Smooth muscle cell of the brain vasculature (primary cell): ENCODE data around the gene GTPBP4.
"Not testable (repeated sequence)": the region's sequence is repeated elsewhere in the genome, so short reads cannot be mapped to it uniquely, and the experiment has no call there.

Experiments used
- DNase-seq: peaks from one replicate; pipeline ENCODE4 v3.0.0-alpha.2; 2012; ENCODE audit warnings: low read depth, low spot score

The GTPBP4 gene

DNA sequence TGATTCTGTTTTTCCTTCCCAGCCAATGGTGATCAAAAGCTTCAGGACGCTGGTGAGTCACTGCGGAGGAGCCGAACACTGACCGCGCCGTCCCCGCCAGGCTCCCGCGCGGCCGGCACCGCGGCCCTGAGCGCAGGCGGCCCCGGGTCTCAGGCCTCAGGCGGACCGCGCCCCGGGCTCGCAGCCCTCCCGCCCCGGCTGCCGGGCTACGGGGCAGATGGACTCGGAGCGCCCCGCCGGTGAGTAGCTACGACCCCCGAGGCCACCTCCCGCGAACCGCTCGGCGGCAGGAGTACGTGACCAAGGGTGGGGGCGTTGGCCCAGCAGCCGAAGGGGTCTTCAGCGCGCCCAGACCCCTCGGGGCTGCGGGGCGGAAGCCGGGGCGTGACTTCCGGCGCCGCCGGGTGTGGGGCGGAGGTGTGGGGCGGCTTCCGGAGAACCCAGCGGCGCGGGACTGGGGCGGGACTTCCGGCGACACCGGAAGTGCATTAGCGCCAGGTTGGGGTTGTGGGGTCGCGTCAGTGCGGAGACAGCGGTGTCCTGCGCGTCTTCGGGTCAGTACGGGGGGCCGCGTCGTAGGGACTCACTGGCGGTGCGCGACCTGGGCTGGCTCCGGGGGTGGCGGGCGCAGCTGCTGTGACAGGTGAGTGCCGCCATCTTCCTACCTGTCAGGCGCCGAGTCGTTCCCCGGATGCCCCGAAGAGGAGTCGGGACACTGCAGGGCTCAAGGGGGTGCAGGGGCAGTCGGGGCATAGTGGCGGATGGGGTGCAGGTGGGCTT is 68.3 kb downstream of the GTPBP4 start, which contains the start of gene WDR37:
WDR37 (plus strand) TSS at position 60 of the 780 bp plus-strand sequence. CDS start 15,771 bp downstream, outside the sequence.
- no peak for DNase-seq

GRCh38 chr10:1057106-1057657 is 68.9 kb downstream of the GTPBP4 start:
- no peak for DNase-seq

DNA sequence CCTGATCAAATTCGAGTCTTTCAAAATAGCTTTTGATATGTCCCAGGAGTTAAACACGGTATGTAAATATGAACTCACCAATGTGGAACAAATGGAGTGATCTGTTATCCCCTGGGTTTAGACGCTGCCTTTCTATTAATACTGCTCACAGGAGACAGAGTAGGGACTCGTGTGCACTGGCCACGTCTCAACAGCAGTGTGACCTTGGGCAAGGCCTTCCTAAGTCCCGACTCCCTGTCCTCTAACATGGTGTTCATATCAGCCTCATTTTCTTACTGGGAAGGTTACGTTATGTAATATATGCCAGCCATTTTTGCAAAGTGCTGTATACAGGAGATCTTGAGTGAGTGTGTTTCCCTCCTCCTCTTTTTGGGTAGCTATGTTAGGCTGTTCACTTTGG is 69.8 kb downstream of the GTPBP4 start:
- no peak for DNase-seq

- no peak for DNase-seq
Measured at GRCh38 chr10:1059902-1060301, 71.7 kb downstream of the GTPBP4 start.

- DNase-seq, result no peak
Measured at GRCh38 chr10:1061930-1062774, 73.9 kb downstream of the GTPBP4 start.

DNA sequence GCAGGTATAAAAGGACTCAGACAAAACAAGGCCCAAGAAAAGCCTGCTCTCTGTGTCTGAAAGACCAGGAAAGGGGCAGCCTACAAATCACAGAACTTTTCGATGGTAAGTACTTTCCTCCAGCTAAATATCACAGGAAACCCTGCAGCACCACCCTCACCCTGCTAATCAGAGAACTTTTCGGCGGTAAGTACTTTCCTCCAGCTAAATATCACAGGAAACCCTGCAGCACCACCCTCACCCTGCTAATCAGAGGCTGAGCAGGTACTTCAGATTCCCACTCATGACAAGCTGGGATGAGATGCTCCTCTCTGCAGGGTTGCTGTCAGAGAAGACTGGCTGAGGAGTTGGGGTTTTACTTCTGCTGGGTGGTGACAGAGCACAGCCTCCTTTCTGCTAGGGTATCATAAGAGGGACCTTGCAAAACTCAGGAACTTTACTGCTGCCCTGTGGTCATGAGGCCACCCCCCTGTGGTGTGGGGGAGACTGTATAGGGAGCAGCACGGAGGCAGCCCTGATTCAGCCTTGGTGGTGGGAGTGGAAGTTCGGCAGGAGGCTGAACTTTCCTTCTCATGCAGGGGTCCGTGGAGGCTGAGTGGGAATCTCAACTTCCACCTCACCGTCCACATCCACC is 75.1 kb downstream of the GTPBP4 start:
- DNase-seq, result no peak

DNA sequence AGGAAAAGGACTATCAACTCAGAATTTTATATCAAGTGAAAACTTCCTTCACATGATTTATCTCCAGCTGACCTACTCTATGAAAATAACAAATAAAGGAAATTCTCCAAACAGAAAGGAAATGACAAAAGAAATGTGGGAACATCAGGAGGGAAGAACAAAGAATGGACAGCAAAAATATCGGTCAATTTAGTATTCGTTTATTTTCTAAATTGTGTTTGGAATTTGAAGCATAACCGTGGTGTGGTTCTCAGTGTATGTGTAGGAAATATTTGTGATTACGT is 76.7 kb downstream of the GTPBP4 start:
- no peak for DNase-seq

DNA sequence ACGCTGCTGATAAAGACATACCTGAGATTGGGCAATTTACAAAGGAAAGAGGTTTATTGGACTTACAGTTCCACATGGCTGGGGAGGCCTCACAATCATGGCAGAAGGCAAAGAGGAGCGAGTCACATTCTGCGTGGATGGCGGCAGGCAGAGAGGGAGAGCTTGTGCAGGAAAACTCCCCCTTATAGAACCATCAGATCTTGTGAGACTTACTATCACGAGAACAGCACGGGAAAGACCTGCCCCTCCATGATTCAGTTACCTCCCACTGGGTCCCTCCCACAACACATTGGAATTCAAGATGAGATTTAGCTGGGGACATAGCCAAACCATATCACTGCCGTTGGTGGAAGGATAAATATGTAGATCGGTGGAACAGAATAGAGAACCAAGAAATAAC is 78.5 kb downstream of the GTPBP4 start:
- not testable (repeated sequence) for DNase-seq

GRCh38 chr10:1068380-1069361 is 80.4 kb downstream of the GTPBP4 start:
- DNase-seq, result no peak
